COLO668 (cell line): ENCODE results near the gene HMGN3.

Experiments
- DNase-seq: peaks from one replicate; lab custom pipeline; 2025; ENCODE audit not compliant: unreplicated experiment; lab: John Stamatoyannopoulos, UW

The HMGN3 gene

GRCh38 chr6:79188107-79188506, 46.4 kb downstream of the HMGN3 start:
- no peak for DNase-seq

GRCh38 chr6:79186564-79186963, 47.9 kb downstream of the HMGN3 start:
- DNase-seq = no peak

- no peak for DNase-seq
These were observed 49.8 kb downstream of the HMGN3 start for GRCh38 chr6:79184641-79185040.

- DNase-seq = no peak
These were observed 50.4 kb downstream of the HMGN3 start for GRCh38 chr6:79184086-79184485.

- DNase-seq = no peak
These were observed 54.4 kb downstream of the HMGN3 start for GRCh38 chr6:79180052-79180451.

GRCh38 chr6:79173378-79173777, 61.1 kb downstream of the HMGN3 start:
- DNase-seq = no peak

GRCh38 chr6:79170959-79171358, 63.5 kb downstream of the HMGN3 start:
- DNase-seq = no peak

GRCh38 chr6:79170431-79170830, 64.1 kb downstream of the HMGN3 start:
- DNase-seq = no peak

- no peak for DNase-seq
These were observed 65.8 kb downstream of the HMGN3 start for GRCh38 chr6:79168695-79168980.

GRCh38 chr6:79167931-79168694, 66.4 kb downstream of the HMGN3 start:
- DNase-seq = no peak

- DNase-seq = no peak
These were observed 74.6 kb downstream of the HMGN3 start for GRCh38 chr6:79159846-79160245.

- DNase-seq = peak; percentile 15
These were observed 75.5 kb downstream of the HMGN3 start for GRCh38 chr6:79158856-79159516.

- no peak for DNase-seq
These were observed 76.4 kb downstream of the HMGN3 start for GRCh38 chr6:79157961-79158644.

GRCh38 chr6:79152269-79152737, 82.2 kb downstream of the HMGN3 start:
- DNase-seq = no peak
